ENCODE results near the gene PTGIS. TPM values are rescaled to one million over a fixed set of nuclear protein-coding genes. Genes with fewer than 3 reads are reported as not detected.
A peak's percentile ranks its signal among the peaks of the same experiment; 100 is the strongest.
"Not testable (repeated sequence)": the region's sequence is repeated elsewhere in the genome, so short reads cannot be mapped to it uniquely, and the experiment has no call there.

PTGIS gene
- total RNA-seq, 2 experiments from 2014 or later, result 0.21 to 0.43 TPM

- ChIA-PET POLR2A (interaction anchor here (0.7 kb wide), 1 partner anchor 32 kb away, joined by 3 read pairs; no protein-coding TSS in a partner anchor), CTCF (interaction anchor here (1.0 kb wide), 1 partner anchor 33 kb away, joined by 3 read pairs; no protein-coding TSS in a partner anchor)
- no peak for DNase-seq
- intact Hi-C loops (cut with DNase I, micrococcal nuclease), result no loop called here
- H3K9me3 Mint-ChIP-seq (ENCODE audit: low read depth), result peaks cover 3% of the 10 kb centered on the region
- no peak overlapping the region for H3K27ac Mint-ChIP-seq
- no peaks in the 10 kb centered on the region for H3K36me3 Mint-ChIP-seq (ENCODE audit: low read depth)
- ATAC-seq, result peak; percentile 23
- peaks cover 11% of the 10 kb centered on the region for H3K4me1 Mint-ChIP-seq
- peaks cover 36% of the 10 kb centered on the region for H3K27me3 Mint-ChIP-seq
- no peak overlapping the region for H3K4me3 Mint-ChIP-seq
Observed at GRCh38 chr20:49573900-49574416, 6.0 kb upstream of the PTGIS start.

- ATAC-seq, result peak; percentile 23
- H3K36me3 Mint-ChIP-seq (ENCODE audit: low read depth), result no peaks in the 10 kb centered on the region
- H3K9me3 Mint-ChIP-seq (ENCODE audit: low read depth), result peaks cover 3% of the 10 kb centered on the region
- peak overlapping the region; percentile 48 for H3K27ac Mint-ChIP-seq
- POLR2A ChIA-PET, result no interaction called here
- peaks cover 40% of the 10 kb centered on the region for H3K27me3 Mint-ChIP-seq
- peaks cover 14% of the 10 kb centered on the region for H3K4me1 Mint-ChIP-seq
- no peak overlapping the region for H3K4me3 Mint-ChIP-seq
- intact Hi-C loops (cut with DNase I, micrococcal nuclease), result no loop called here
- no peak for DNase-seq
- CTCF ChIA-PET, result interaction anchor here (0.7 to 1.4 kb wide), 2 partner anchors 36 to 287 kb away, joined by 3 to 4 read pairs; no protein-coding TSS in a partner anchor
Observed at GRCh38 chr20:49572857-49573256, 4.9 kb upstream of the PTGIS start.

- H3K4me1 Mint-ChIP-seq, result peaks cover 14% of the 10 kb centered on the region
- ChIA-PET POLR2A (no interaction called here), CTCF (interaction anchor here (1.1 kb wide), 1 partner anchor 37 kb away, joined by 5 read pairs; no protein-coding TSS in a partner anchor)
Observed at GRCh38 chr20:49571553-49571835, 3.6 kb upstream of the PTGIS start.

GRCh38 chr20:49570828-49571552, 3.1 kb upstream of the PTGIS start:
- CTCF ChIA-PET, result interaction anchor here (1.1 to 1.5 kb wide), 2 partner anchors 38 to 62 kb away, joined by 3 to 5 read pairs; no protein-coding TSS in a partner anchor
- Mint-ChIP-seq H3K36me3 (ENCODE audit: low read depth) (no peaks in the 10 kb centered on the region), H3K4me3 (no peak overlapping the region), H3K4me1 (peaks cover 14% of the 10 kb centered on the region), H3K9me3 (ENCODE audit: low read depth) (no peaks in the 10 kb centered on the region), H3K27me3 (peaks cover 42% of the 10 kb centered on the region), H3K27ac (no peak overlapping the region)
- POLR2A ChIA-PET, result no interaction called here
- DNase-seq, result no peak
- intact Hi-C loops (cut with DNase I, micrococcal nuclease), result no loop called here
- ATAC-seq, result no peak

More at GRCh38 chr20:49571553-49571835, 3.6 kb upstream of the PTGIS start:
- no peak overlapping the region for H3K4me3 Mint-ChIP-seq
- H3K27ac Mint-ChIP-seq, result no peak overlapping the region
- peaks cover 2% of the 10 kb centered on the region for H3K9me3 Mint-ChIP-seq (ENCODE audit: low read depth)
- ATAC-seq (no peak), DNase-seq (no peak)
- H3K36me3 Mint-ChIP-seq (ENCODE audit: low read depth), result no peaks in the 10 kb centered on the region
- intact Hi-C loops (cut with DNase I, micrococcal nuclease), result no loop called here
- H3K27me3 Mint-ChIP-seq, result peaks cover 43% of the 10 kb centered on the region

- H3K27ac Mint-ChIP-seq, result no peak overlapping the region
- H3K4me1 Mint-ChIP-seq, result peaks cover 14% of the 10 kb centered on the region
- H3K9me3 Mint-ChIP-seq (ENCODE audit: low read depth), result no peaks in the 10 kb centered on the region
- ATAC-seq (no peak), DNase-seq (no peak)
- H3K36me3 Mint-ChIP-seq (ENCODE audit: low read depth), result no peaks in the 10 kb centered on the region
- POLR2A ChIA-PET, result no interaction called here
- H3K4me3 Mint-ChIP-seq, result no peak overlapping the region
- peaks cover 46% of the 10 kb centered on the region for H3K27me3 Mint-ChIP-seq
- intact Hi-C loops (cut with DNase I, micrococcal nuclease), result no loop called here
- CTCF ChIA-PET, result interaction anchor here (0.9 to 1.7 kb wide), 7 partner anchors 9 to 86 kb away, joined by 3 to 8 read pairs (median 3); no protein-coding TSS in a partner anchor
Observed at GRCh38 chr20:49570161-49570827, 2.4 kb upstream of the PTGIS start.

- DNase-seq (no peak), ATAC-seq (no peak)
- intact Hi-C loops (cut with DNase I, micrococcal nuclease), result no loop called here
- Mint-ChIP-seq H3K36me3 (ENCODE audit: low read depth) (no peaks in the 10 kb centered on the region), H3K27me3 (peaks cover 46% of the 10 kb centered on the region), H3K4me3 (no peak overlapping the region), H3K27ac (no peak overlapping the region), H3K9me3 (ENCODE audit: low read depth) (no peaks in the 10 kb centered on the region), H3K4me1 (peaks cover 14% of the 10 kb centered on the region)
- ChIA-PET POLR2A (interaction anchor here (1.0 kb wide), 1 partner anchor 24 kb away, joined by 6 read pairs; no protein-coding TSS in a partner anchor), CTCF (interaction anchor here (0.7 to 1.7 kb wide), 9 partner anchors 10 to 86 kb away, joined by 3 to 8 read pairs (median 3); no protein-coding TSS in a partner anchor)
Observed at GRCh38 chr20:49569411-49570115, 1.6 kb upstream of the PTGIS start.

GRCh38 chr20:49568278-49569151, 578 bp upstream of the PTGIS start:
- DNase-seq (no peak), ATAC-seq (no peak)
- Mint-ChIP-seq H3K27me3 (peaks cover 46% of the 10 kb centered on the region), H3K9me3 (ENCODE audit: low read depth) (no peaks in the 10 kb centered on the region), H3K36me3 (ENCODE audit: low read depth) (no peaks in the 10 kb centered on the region), H3K4me3 (no peak overlapping the region), H3K27ac (no peak overlapping the region), H3K4me1 (peaks cover 14% of the 10 kb centered on the region)
- intact Hi-C loops (cut with DNase I, micrococcal nuclease), result no loop called here
- ChIA-PET POLR2A (interaction anchor here (1.0 kb wide), 1 partner anchor 25 kb away, joined by 6 read pairs; no protein-coding TSS in a partner anchor), CTCF (interaction anchor here (0.7 to 1.7 kb wide), 5 partner anchors 11 to 42 kb away, joined by 3 to 8 read pairs (median 3); no protein-coding TSS in a partner anchor)

GRCh38 chr20:49566401-49567364, 1.3 kb downstream of the PTGIS start:
- Mint-ChIP-seq H3K27ac (no peak overlapping the region), H3K4me3 (no peak overlapping the region)
- POLR2A ChIA-PET, result no interaction called here

GRCh38 chr20:49564991-49565390, 2.9 kb downstream of the PTGIS start:
- H3K4me3 Mint-ChIP-seq; DNase-seq; H3K36me3 Mint-ChIP-seq (ENCODE audit: low read depth); H3K9me3 Mint-ChIP-seq (ENCODE audit: low read depth); intact Hi-C loops (cut with DNase I, micrococcal nuclease); H3K4me1 Mint-ChIP-seq; H3K27ac Mint-ChIP-seq; ATAC-seq: not testable (repeated sequence)
- ChIA-PET CTCF (interaction anchor here (0.6 to 1.2 kb wide), 4 partner anchors 38 to 281 kb away, joined by 3 read pairs; no protein-coding TSS in a partner anchor), POLR2A (interaction anchor here (0.6 kb wide), 1 partner anchor 963 kb away, joined by 3 read pairs; no protein-coding TSS in a partner anchor)
- H3K27me3 Mint-ChIP-seq, result peaks cover 33% of the 10 kb centered on the region

More at GRCh38 chr20:49566401-49567364, 1.3 kb downstream of the PTGIS start:
- Mint-ChIP-seq H3K36me3 (ENCODE audit: low read depth) (no peaks in the 10 kb centered on the region), H3K9me3 (ENCODE audit: low read depth) (no peaks in the 10 kb centered on the region), H3K4me1 (peaks cover 3% of the 10 kb centered on the region), H3K27me3 (peaks cover 42% of the 10 kb centered on the region)
- intact Hi-C loops (cut with DNase I, micrococcal nuclease), result loop anchor here in 1 of 2 experiments (2.0 kb wide), 1 partner anchor 26 kb away; no protein-coding TSS in a partner anchor
- no peak for ATAC-seq
- DNase-seq, result no peak
- CTCF ChIA-PET, result interaction anchor here (0.6 to 1.0 kb wide), 3 partner anchors 14 to 65 kb away, joined by 3 to 5 read pairs (median 3); no protein-coding TSS in a partner anchor

All from activated CD4-positive, alpha-beta T cell treated with anti-CD3 and anti-CD28 coated beads for 36 hours (primary cell).